Peyer's patch (tissue), 4 donors: ENCODE data around the gene LZTR1. TPM values are rescaled to one million over a fixed set of nuclear protein-coding genes. Genes with fewer than 3 reads are reported as not detected.

ENCODE experiments used
- DNase-seq, 3 donors: peaks; one replicate each; pipeline ENCODE4 v3.0.0-alpha.2; 2017 to 2019
- H3K27ac ChIP-seq, 4 donors: fragments of 200-600 bp; sonication (generic); one replicate each; pipeline ENCODE4 v1.5.1; 2016 to 2019
- H3K27me3 ChIP-seq, 2 donors: fragments of 200-600 bp; sonication (generic); one replicate each; pipeline ENCODE4 v1.5.1; 2019
- H3K36me3 ChIP-seq, 3 donors: fragments of 200-600 bp; sonication (generic); one replicate each; pipeline ENCODE4 v1.5.1; 2016 to 2019
- H3K4me1 ChIP-seq, 4 donors: fragments of 200-600 bp; sonication (generic); one replicate each; pipeline ENCODE4 v1.5.1; 2016 to 2019
- H3K4me3 ChIP-seq, 4 donors: fragments of 200-600 bp; sonication (generic); 1 replicate in 3 of 4; 2 replicates in 1 of 4; pipeline ENCODE4 v1.5.1; 2016 to 2019; ENCODE audit warnings: mild to moderate bottlenecking in 1 of 4
- H3K9me3 ChIP-seq, 4 donors: fragments of 200-600 bp; sonication (generic); one replicate each; pipeline ENCODE4 v1.5.1; 2016 to 2019; ENCODE audit warnings: mild to moderate bottlenecking in 1 of 4
- CTCF ChIP-seq, 6 experiments: fragments of 450-650 bp in 4 of 6; fragments of 200-600 bp in 2 of 6; sonication (generic) in 1 of 6; IDR thresholded peaks; one replicate each; pipeline ENCODE4 v1.5.1; 2017 to 2019; ENCODE audit warnings: antibody characterized with exemption in 6 of 6, mild to moderate bottlenecking in 3 of 6, moderate library complexity in 1 of 6
- POLR2A ChIP-seq, 2 donors: fragments of 450-650 bp; IDR thresholded peaks; one replicate each; pipeline ENCODE4 v1.5.1; 2017; ENCODE audit warnings: antibody characterized with exemption in 2 of 2, mild to moderate bottlenecking in 2 of 2, moderate library complexity in 2 of 2
- total RNA-seq, 4 donors: library from RNA; depleted of rRNA; stranded (reverse); fragments of >200 nt; gene quantifications; one replicate each; pipeline ENCODE4 v1.1.0, GENCODE V29; 2016

LZTR1 gene
- total RNA-seq, 4 donors from 2014 or later, result 65.5 to 144 (median 88.5) TPM

GRCh38 chr22:20965888-20966855, 15.9 kb upstream of the LZTR1 start:
- peaks cover 6 to 23% (median 15%) of the 10 kb centered on the region in 4 donors for H3K4me1 ChIP-seq
- no peaks in the 10 kb centered on the region for H3K9me3 ChIP-seq
- no peak for DNase-seq
- TF ChIP-seq POLR2A (IDR thresholded peaks at IDR 0.05) (no peak), CTCF (IDR thresholded peaks at IDR 0.05) (no peak)
- H3K27ac ChIP-seq, result no peak overlapping the region
- H3K4me3 ChIP-seq, result no peak overlapping the region
- no peaks in the 10 kb centered on the region for H3K36me3 ChIP-seq
- H3K27me3 ChIP-seq, result no peaks in the 10 kb centered on the region

- no peak within 1 kb of the TSS for H3K4me3 ChIP-seq
- H3K36me3 ChIP-seq, result no peaks in the 10 kb centered on the region
- H3K27me3 ChIP-seq, result no peaks in the 10 kb centered on the region
- no peak for DNase-seq
- H3K9me3 ChIP-seq, result no peaks in the 10 kb centered on the region
- H3K27ac ChIP-seq, result no peak within 1 kb of the TSS
- peaks cover 6 to 18% (median 15%) of the 10 kb centered on the region in 4 donors for H3K4me1 ChIP-seq
- TF ChIP-seq CTCF (IDR thresholded peaks at IDR 0.05), result no peak
- TF ChIP-seq POLR2A (IDR thresholded peaks at IDR 0.05), result no peak
Observed at GRCh38 chr22:20966883-20967696, 15.0 kb upstream of the LZTR1 start, which contains the start of gene AIFM3. TSS of gene AIFM3 (plus strand) at chr22:20967255. CDS start at chr22:20967945, 690 bp downstream.

GRCh38 chr22:20967697-20968211, 14.3 kb upstream of the LZTR1 start:
- no peak overlapping the region for H3K4me3 ChIP-seq
- no peaks in the 10 kb centered on the region for H3K27me3 ChIP-seq
- H3K36me3 ChIP-seq, result no peaks in the 10 kb centered on the region
- H3K4me1 ChIP-seq, result peaks cover 6 to 18% (median 15%) of the 10 kb centered on the region in 4 donors
- H3K27ac ChIP-seq, result no peak overlapping the region
- no peak for DNase-seq
- TF ChIP-seq CTCF (IDR thresholded peaks at IDR 0.05) (no peak), POLR2A (IDR thresholded peaks at IDR 0.05) (no peak)
- no peaks in the 10 kb centered on the region for H3K9me3 ChIP-seq

- Histone ChIP-seq H3K4me3 (no peak overlapping the region), H3K27me3 (no peaks in the 10 kb centered on the region), H3K27ac (no peak overlapping the region), H3K4me1 (peaks cover 6 to 18% (median 15%) of the 10 kb centered on the region in 4 donors), H3K36me3 (no peaks in the 10 kb centered on the region), H3K9me3 (no peaks in the 10 kb centered on the region)
- TF ChIP-seq POLR2A (IDR thresholded peaks at IDR 0.05) (no peak), CTCF (IDR thresholded peaks at IDR 0.05) (no peak)
- no peak for DNase-seq
Observed at GRCh38 chr22:20968281-20968977, 13.7 kb upstream of the LZTR1 start.
